NT2/D1 (cell line): Measurements from ENCODE around the gene RMI2.

Source experiments
- SUZ12 ChIP-seq: IDR thresholded peaks from 2 replicates; pipeline ENCODE4 v1.6.1; 2011; ENCODE audit not compliant: insufficient read length, insufficient read depth; ENCODE audit errors: extremely low read depth
- ZNF274 ChIP-seq: IDR thresholded peaks from 2 replicates; pipeline ENCODE4 v1.6.1; 2011; ENCODE audit warnings: mild to moderate bottlenecking, low read depth, low read length

- TF ChIP-seq SUZ12 (no peak), ZNF274 (no peak)
These were observed 54.8 kb downstream of the RMI2 start for GRCh38 chr16:11400076-11400475.
